Uterus (tissue), 2 donors: Measurements from ENCODE around the gene PTH2R.

ENCODE experiments used
- POLR2A ChIP-seq, 2 donors: fragments of 450-650 bp; IDR thresholded peaks; one replicate each; pipeline ENCODE4 v1.6.1; 2016; ENCODE audit warnings: antibody characterized with exemption in 2 of 2, mild to moderate bottlenecking in 1 of 2, moderate library complexity in 1 of 2
- TF ChIP-seq, protein P1 (sequence below), 4 experiments: fragments of 200-600 bp in 2 of 4; fragments of 450-650 bp in 2 of 4; sonication (generic) in 2 of 4; IDR thresholded peaks; one replicate each; pipeline ENCODE4 v1.5.1; 2016 to 2019; ENCODE audit warnings: antibody characterized with exemption in 4 of 4, mild to moderate bottlenecking in 2 of 4, moderate library complexity in 1 of 4

DNA sequence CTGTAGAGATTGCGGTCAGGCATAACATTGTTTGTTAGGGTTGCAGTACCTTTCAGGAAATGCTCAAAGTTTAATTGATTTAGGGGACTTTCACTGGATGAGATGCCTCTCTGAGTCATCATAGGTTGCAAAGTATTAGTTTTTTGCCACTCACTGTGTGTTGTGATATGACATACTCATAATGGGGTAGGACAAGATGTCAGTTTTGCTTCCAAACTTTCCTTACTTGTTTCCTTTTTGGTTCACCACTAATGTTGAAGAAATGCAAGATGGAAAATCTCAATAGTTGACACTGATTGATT is 35.0 kb upstream of the PTH2R start:
- TF ChIP-seq, protein P1, sequence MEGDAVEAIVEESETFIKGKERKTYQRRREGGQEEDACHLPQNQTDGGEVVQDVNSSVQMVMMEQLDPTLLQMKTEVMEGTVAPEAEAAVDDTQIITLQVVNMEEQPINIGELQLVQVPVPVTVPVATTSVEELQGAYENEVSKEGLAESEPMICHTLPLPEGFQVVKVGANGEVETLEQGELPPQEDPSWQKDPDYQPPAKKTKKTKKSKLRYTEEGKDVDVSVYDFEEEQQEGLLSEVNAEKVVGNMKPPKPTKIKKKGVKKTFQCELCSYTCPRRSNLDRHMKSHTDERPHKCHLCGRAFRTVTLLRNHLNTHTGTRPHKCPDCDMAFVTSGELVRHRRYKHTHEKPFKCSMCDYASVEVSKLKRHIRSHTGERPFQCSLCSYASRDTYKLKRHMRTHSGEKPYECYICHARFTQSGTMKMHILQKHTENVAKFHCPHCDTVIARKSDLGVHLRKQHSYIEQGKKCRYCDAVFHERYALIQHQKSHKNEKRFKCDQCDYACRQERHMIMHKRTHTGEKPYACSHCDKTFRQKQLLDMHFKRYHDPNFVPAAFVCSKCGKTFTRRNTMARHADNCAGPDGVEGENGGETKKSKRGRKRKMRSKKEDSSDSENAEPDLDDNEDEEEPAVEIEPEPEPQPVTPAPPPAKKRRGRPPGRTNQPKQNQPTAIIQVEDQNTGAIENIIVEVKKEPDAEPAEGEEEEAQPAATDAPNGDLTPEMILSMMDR (IDR thresholded peaks at IDR 0.05): no peak
- no peak for TF ChIP-seq POLR2A (IDR thresholded peaks at IDR 0.05)
